Measurements from ENCODE around the gene DNAJC25. TPM values are rescaled to one million over a fixed set of nuclear protein-coding genes. Genes with fewer than 3 reads are reported as not detected.

The DNAJC25 gene
- total RNA-seq, 1 donor from 2014 or later: 5.4 TPM

GRCh38 chr9:111621895-111622480 lies 9.1 kb upstream of the DNAJC25 start:
- ATAC-seq: peak; percentile 72
- intact Hi-C loops (cut with DNase I): no loop called here
- DNase-seq (ENCODE audit: missing footprints): no peak

- ATAC-seq: peak; percentile 26
- intact Hi-C loops (cut with DNase I): no loop called here
- no peak for DNase-seq (ENCODE audit: missing footprints)
These were observed 8.5 kb upstream of the DNAJC25 start for GRCh38 chr9:111622626-111623025.

DNA sequence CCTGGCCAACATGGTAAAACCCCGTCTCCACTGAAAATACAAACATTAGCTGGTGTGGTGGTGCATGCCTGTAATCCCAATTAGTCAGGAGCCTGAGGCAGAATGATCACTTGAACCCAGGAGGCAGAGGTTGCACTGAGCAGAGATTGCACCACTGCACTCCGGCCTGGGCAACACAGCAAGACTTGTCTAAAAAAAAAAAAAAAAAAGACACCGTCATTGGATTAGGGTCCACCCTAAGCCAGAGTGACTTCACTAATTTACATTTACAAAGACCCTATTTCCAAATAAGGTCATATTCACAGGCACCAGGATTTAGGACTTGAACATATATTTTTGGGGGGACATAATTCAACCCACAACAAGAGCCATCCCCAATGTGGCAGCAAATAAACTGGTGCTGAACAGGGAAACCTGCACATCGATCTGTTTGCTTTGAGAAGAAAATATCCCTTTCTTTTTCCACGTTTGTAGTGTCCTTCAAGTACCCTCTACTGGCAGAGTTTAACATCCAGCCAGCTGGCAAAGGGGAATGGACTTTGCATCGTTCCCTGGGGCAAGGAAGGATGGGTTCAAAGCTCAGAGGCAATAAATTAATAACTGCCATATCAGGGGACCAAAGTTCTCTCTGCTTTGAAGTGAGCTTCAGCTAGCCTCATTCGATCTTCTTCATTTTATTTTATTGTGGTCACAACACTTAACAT lies 3.7 kb upstream of the DNAJC25 start:
- no peak for DNase-seq (ENCODE audit: missing footprints)
- intact Hi-C loops (cut with DNase I): no loop called here
- ATAC-seq: no peak

DNA sequence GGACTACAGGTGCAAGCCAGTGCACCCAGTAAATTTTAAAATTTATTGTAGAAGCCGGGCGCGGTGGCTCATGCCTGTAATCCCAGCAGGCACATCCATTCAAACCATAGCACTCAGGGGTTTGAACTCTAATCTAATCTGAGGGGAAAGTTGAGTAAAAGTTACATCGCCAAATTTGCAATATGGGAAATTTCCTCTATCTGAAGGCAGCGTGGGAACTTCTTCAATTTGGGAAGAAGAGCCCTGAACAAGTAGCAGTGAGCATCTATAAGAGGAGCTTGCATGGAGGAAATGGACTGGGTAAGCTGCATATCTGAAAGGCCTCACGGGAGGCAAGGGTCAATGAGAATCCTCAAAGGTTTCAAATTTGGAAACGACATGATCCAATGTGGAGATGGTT lies 2.7 kb upstream of the DNAJC25 start:
- no peak for ATAC-seq
- DNase-seq (ENCODE audit: missing footprints): no peak
- intact Hi-C loops (cut with DNase I): no loop called here

DNA sequence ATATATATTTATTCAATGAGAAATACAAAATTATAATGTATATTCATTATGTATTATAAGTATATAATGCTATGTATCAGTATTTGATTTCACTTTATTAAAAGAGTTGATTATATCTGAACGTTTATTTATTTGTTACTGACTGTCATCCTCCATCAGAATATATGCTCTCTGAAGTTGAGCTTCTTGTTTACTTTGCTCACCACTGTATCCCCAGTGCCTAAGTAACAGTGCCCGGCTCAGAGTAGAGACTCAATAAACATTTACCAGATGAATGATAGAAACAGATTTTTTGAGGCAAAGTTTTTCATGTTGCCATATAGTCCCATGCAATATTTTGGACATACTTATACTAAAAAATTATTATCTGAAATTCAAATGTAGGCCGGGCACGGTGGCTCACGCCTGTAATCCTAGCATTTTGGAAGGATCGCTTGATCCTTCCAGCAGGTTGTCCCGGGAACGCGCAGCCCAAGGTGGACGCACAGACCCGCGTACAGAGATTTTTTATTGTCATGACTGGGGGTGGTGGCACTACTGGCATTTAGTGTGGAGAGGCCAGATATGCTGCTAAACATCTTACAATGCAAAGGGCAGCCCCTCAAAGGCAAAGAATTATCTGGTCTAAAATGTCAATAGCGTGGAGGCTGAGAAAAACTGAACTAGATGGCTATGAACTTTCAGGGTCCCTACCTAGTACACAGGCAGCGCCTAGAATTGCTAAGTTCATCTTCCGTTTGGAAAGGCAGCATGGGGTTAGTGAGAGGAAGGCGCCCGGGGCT lies 761 bp upstream of the DNAJC25 start:
- intact Hi-C loops (cut with DNase I): loop anchor here (2.0 kb wide), 1 partner anchor 32 kb away; the partner anchor contains the start of gene PTGR1
- DNase-seq (ENCODE audit: missing footprints) (no peak), ATAC-seq (peak; percentile 3)

DNA sequence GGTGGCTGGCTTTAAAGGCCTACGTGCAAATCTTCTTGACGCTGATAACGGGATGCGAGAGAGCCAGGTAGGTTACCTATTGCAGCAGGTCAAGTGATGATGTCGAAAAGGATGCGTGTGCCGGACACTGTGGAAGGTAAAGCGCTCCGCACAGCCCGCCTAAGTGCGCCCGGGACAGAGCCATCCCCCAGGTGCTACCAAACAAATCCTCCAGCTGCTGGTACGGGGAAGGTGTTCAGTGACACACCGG lies 245 bp upstream of the DNAJC25 start:
- DNase-seq (ENCODE audit: missing footprints) (no peak), ATAC-seq (no peak)
- intact Hi-C loops (cut with DNase I): loop anchor here (2.0 kb wide), 1 partner anchor 32 kb away; the partner anchor contains the start of gene PTGR1

DNA sequence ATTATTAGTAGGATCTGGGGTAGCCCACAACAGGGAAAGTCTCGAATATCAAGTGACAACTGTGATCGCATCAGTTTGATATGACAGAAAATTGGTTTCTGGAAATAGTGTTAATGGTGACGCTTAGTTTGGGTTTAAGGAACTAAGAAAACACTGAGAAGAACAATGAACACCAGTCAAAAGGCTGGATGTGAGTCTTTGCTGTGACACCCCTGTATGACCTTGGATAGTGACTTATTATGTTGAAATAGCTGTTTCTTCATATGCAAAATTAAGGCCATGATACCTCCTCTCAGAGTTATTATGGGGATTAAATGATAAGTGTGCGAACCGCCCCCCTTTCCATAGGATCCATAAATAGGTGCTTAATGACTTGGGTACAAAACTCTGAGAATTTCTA lies 926 bp downstream of the DNAJC25 start:
- DNase-seq (ENCODE audit: missing footprints): no peak
- no peak for ATAC-seq
- intact Hi-C loops (cut with DNase I): no loop called here

DNA sequence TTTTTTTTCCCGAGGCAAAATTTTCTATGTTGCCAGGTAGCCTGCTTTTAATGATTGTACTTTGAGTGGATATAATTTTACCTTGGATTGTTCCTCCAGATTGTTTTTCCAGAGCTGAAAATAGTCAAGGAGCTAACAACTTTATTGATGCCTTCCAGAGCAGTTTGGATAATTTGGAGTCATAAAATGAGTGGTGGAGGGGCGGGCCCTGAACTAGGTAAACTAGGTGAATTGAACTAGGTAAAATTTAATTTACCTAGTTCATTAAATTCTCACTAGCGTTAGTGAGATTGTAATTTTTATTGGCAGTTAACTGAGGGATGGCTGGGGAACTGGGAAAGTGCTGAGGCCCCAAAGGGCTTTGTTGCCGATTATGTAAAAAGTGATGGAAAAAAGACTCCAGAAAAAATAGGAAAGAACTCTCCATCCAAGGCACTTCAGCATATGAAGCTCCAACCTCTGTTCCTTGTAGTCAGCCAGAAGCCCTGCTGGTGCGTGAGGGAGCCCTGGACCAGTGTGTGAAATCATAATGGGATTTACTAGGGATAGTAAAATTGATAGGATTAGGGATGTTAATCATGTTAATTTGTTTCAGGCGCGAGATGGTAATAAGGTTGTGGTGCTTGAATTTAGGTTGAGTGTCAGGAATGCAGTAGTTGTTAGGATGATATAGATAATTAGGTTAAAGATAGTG lies 1.7 kb downstream of the DNAJC25 start:
- intact Hi-C loops (cut with DNase I): no loop called here
- DNase-seq (ENCODE audit: missing footprints) (no peak), ATAC-seq (no peak)

GRCh38 chr9:111633389-111633736 lies 2.2 kb downstream of the DNAJC25 start:
- intact Hi-C loops (cut with DNase I): no loop called here
- ATAC-seq (no peak), DNase-seq (ENCODE audit: missing footprints) (no peak)

GRCh38 chr9:111634860-111635259 lies 3.7 kb downstream of the DNAJC25 start:
- ATAC-seq: no peak
- no peak for DNase-seq (ENCODE audit: missing footprints)
- intact Hi-C loops (cut with DNase I): no loop called here

GRCh38 chr9:111637421-111637950 lies 6.4 kb downstream of the DNAJC25 start:
- intact Hi-C loops (cut with DNase I): no loop called here
- DNase-seq (ENCODE audit: missing footprints): no peak
- ATAC-seq: no peak

DNA sequence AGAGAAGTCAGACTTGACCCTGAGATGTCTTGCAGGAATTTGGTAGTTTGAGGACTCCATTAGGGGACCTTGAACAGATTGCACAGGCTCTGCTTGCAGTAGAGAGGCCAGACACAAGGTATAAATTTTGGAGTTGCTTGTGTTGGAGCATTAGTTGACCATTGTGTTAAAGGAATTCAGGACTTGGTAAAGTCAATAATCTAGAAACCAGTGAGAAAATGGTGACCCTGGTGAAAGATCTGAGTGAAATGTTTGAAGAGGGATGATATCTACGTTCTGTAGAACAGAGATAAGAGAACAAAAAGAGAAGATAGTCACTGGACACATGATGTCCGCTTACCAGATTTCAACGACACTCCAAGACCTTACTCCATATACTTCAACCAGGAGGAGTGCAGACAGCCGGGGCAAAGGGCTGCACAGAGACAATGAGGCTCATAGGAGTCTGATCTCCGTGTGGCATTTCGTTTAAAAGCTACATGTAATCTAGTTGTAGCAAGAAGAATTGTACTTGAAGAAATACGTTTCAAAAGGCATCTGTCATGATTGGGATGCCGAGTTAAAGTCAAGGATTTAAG lies 13.2 kb downstream of the DNAJC25 start:
- ATAC-seq: no peak
- no peak for DNase-seq (ENCODE audit: missing footprints)
- intact Hi-C loops (cut with DNase I): no loop called here

DNA sequence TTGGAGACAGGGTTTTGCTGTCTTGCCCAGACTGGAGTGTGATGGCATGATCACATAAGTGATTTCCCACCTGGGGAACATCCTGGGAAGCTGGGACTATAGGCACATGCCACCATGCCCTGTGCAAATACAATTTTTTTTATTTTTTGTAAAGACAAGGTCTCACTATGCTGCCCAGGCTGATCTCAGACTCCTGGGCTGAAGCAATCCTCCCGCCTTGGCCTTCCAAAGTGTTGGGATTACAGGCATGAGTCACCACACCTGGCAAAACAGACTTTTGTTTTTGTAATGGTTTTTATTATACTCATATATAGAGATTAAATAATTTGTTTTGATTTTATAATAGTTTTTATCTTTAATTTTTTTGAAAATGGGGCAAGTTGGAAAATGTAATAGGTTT lies 14.7 kb downstream of the DNAJC25 start:
- DNase-seq (ENCODE audit: missing footprints) (no peak), ATAC-seq (no peak)
- intact Hi-C loops (cut with DNase I): no loop called here

DNA sequence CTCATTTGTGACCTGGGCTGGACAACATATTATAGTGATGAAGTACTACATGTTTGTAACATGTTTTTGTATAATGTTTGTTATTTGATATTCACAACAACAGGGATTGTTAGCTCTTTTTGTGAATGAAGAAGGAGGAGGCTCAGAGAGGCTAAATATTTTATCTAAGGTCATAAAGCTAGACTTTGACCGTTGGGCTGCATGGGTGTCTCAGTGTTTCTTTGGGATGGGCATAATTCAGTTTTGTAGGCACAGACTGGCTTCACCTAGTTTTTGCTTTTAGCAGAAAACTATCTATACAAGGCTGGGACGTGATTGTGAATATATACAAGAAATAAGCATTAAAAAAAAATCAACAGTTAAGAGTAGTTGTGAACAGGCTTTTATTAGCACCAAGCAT lies 15.3 kb downstream of the DNAJC25 start:
- ATAC-seq (no peak), DNase-seq (ENCODE audit: missing footprints) (no peak)
- intact Hi-C loops (cut with DNase I): no loop called here

- intact Hi-C loops (cut with DNase I): no loop called here
- ATAC-seq: no peak
These were observed 16.9 kb downstream of the DNAJC25 start for GRCh38 chr9:111648066-111648465.

DNA sequence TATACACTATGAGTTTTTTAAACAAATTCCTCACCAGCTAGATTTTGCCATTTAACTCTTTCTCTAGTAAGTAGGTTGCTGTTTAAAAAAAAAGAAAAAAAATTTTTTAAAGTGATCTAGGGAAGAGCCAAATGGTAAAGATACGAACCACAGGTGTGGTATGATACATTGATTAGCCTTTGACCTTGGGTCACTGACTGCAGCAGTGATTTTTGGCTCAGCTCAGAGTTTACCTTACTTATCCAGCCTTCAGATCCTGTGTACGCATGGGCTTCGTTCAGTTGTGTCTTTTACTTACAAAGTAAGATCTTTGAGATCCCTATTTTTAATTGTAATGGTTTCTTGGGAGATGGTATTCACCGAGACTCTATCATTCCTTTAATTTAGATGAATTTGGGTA lies 17.9 kb downstream of the DNAJC25 start:
- ATAC-seq (no peak), DNase-seq (ENCODE audit: missing footprints) (no peak)
- intact Hi-C loops (cut with DNase I): no loop called here

More at GRCh38 chr9:111648066-111648465, 16.9 kb downstream of the DNAJC25 start:
- DNase-seq (ENCODE audit: missing footprints): no peak

DNA sequence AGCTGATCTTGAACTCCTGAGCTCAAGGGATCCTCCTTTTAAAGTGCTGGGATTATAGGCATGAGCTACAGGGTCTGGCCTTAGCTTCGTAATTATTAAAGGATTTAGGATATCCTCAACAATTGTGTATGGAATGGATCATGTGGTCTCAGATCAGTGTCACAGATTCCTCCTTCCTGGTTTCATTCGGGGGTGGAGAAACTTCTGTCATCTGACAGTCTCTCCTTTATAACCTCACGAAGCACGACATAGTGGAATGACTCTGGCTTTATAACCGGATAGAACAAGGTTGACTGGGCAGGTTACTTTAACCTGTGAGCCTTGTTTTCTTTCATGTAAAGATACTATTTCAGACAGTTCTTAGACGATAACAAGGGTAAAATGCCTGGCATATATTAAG lies 25.9 kb downstream of the DNAJC25 start:
- intact Hi-C loops (cut with DNase I): no loop called here
- no peak for DNase-seq (ENCODE audit: missing footprints)

DNA sequence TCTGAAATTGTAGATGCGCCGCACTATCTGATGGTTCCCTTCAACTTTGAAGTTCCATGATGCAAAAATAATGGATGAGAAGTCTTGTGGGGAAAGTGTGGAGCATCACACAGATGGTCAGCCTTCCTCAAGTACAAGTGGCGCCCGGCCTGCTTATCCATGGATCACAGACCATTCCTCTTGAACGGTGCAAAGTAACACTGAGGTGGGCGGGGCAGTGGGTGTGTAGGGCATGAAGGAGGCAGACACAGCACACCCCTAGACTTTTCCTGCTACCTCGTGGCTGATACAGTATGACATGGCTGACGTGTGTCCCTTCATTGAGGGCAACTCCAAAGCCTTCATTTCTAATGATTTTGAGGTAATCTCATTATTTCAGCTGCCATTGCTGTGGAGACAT lies 27.8 kb downstream of the DNAJC25 start:
- DNase-seq (ENCODE audit: missing footprints) (no peak), ATAC-seq (no peak)

More for the DNA sequence above, 25.9 kb downstream of the DNAJC25 start:
- no peak for ATAC-seq

GRCh38 chr9:111659691-111660090 lies 28.6 kb downstream of the DNAJC25 start:
- ATAC-seq: no peak
- no peak for DNase-seq (ENCODE audit: missing footprints)
- intact Hi-C loops (cut with DNase I): no loop called here

More for the DNA sequence above, 27.8 kb downstream of the DNAJC25 start:
- intact Hi-C loops (cut with DNase I): no loop called here
